ENCODE data around the gene KLHL29. TPM values are rescaled to one million over a fixed set of nuclear protein-coding genes. Genes with fewer than 3 reads are reported as not detected.

Gene KLHL29
- total and polyA plus RNA-seq, 2 of the 13 experiments (the other 11 are each of a cell fraction or from before 2014, with no cell fraction given) = 0.01 TPM; not detected in 1

- Histone ChIP-seq H3K4me2 (ENCODE audit: low read depth, low read length) (no peak overlapping the region), H2AFZ (ENCODE audit: low read length) (no peak overlapping the region), H3K9me3 (ENCODE audit: low read length) (no peaks in the 10 kb centered on the region), H3K9ac (ENCODE audit: insufficient read depth, low read depth, low read length) (no peak overlapping the region), H3K27ac (ENCODE audit: extremely low read length, insufficient read depth, low read length) (no peak overlapping the region), H3K4me3 (replicated peaks in 1 of 3; ENCODE audit: insufficient read depth in 1 of 3, low read depth in 2 of 3, low read length in 3 of 3) (no peak overlapping the region), H3K36me3 (replicated peaks in 1 of 2; ENCODE audit: control insufficient read depth in 1 of 2, insufficient read depth in 2 of 2, low read length in 2 of 2) (no peaks in the 10 kb centered on the region), H3K4me1 (ENCODE audit: insufficient read depth, low read length) (no peaks in the 10 kb centered on the region), H3K27me3 (ENCODE audit: control insufficient read depth in 1 of 2, insufficient read depth in 2 of 2, low read length in 2 of 2) (peaks cover 4 to 22% of the 10 kb centered on the region in 2 experiments; a peak in 4 of 5 replicates), H4K20me1 (ENCODE audit: insufficient read depth, low read length) (no peaks in the 10 kb centered on the region), H3K79me2 (ENCODE audit: insufficient read depth, low read length) (no peaks in the 10 kb centered on the region)
- intact Hi-C loops (cut with micrococcal nuclease; ENCODE audit: unreplicated experiment) = no loop called here
- in situ Hi-C loops (cut with HindIII; ENCODE audit: extremely low pct_ligation_motif_present, low pct_unique_long_range_greater_than_20kb) = no loop called here
- no peak for ATAC-seq
- no peak for DNase-seq (ENCODE audit: low spot score)
- BruUV-seq (replicated peaks) = no TSS peak
- WGBS (ENCODE audit: low lambda C conversion rate) = 62% methylated on average over 9 of the region's 9 CpGs
- FAIRE-seq = no peak
- POLR2A ChIA-PET = no interaction called here
- CTCF ChIA-PET (ENCODE audit: low intra/inter-chr PET ratio, low total read pairs) = no interaction called here
- TF ChIP-seq TGIF2 (CRISPR knock-in tag; IDR thresholded peaks at IDR 0.05) = no peak
- no peak for TF ChIP-seq HNF1A (IDR thresholded peaks at IDR 0.05; ENCODE audit: low read depth)
- no peak for TF ChIP-seq HNF1A (CRISPR knock-in tag; IDR thresholded peaks at IDR 0.05; ENCODE audit: borderline replicate concordance)
- TF ChIP-seq ZNF546 (CRISPR knock-in tag; conservative IDR thresholded peaks at IDR 0.05) = no peak
- no peak for TF ChIP-seq CEBPG (CRISPR knock-in tag; IDR thresholded peaks at IDR 0.05)
- TF ChIP-seq KLF15 (CRISPR knock-in tag; IDR thresholded peaks at IDR 0.05; ENCODE audit: borderline replicate concordance) = no peak
- TF ChIP-seq ZNF296 (CRISPR knock-in tag; conservative IDR thresholded peaks at IDR 0.05) = no peak
- no peak for TF ChIP-seq ZHX1 (CRISPR knock-in tag; IDR thresholded peaks at IDR 0.05; ENCODE audit: low read depth)
- no peak for TF ChIP-seq ZBTB33 (CRISPR knock-in tag; IDR thresholded peaks at IDR 0.05)
- TF ChIP-seq KLF6 (CRISPR knock-in tag; IDR thresholded peaks at IDR 0.05) = no peak
- no peak for TF ChIP-seq ZNF572 (CRISPR knock-in tag; IDR thresholded peaks at IDR 0.05)
- no peak for TF ChIP-seq ZFP82 (CRISPR knock-in tag; IDR thresholded peaks at IDR 0.05; ENCODE audit: borderline replicate concordance)
- no peak for TF ChIP-seq ATF4 (CRISPR knock-in tag; IDR thresholded peaks at IDR 0.05)
- TF ChIP-seq JDP2 (CRISPR knock-in tag; IDR thresholded peaks at IDR 0.05; ENCODE audit: borderline replicate concordance) = no peak
- no peak for TF ChIP-seq PCBP1 (IDR thresholded peaks at IDR 0.05; ENCODE audit: borderline replicate concordance, low read depth, low read length)
- no peak for TF ChIP-seq EED (CRISPR knock-in tag; IDR thresholded peaks at IDR 0.05)
- TF ChIP-seq MATR3 (CRISPR knock-in tag; IDR thresholded peaks at IDR 0.05) = no peak
Measured at GRCh38 chr2:23640711-23641110, 255.7 kb downstream of the KLHL29 start.

Data from HepG2 (cell line).